DMS 273 (cell line): Measurements from ENCODE around the gene ADCK1.
A peak's percentile ranks its signal among the peaks of the same experiment; 100 is the strongest.
"Not testable (repeated sequence)": the region's sequence is repeated elsewhere in the genome, so short reads cannot be mapped to it uniquely, and the experiment has no call there.

Experiments used
- DNase-seq: peaks from one replicate; lab custom pipeline; 2025; ENCODE audit not compliant: unreplicated experiment; lab: John Stamatoyannopoulos, UW

ADCK1 gene

DNA sequence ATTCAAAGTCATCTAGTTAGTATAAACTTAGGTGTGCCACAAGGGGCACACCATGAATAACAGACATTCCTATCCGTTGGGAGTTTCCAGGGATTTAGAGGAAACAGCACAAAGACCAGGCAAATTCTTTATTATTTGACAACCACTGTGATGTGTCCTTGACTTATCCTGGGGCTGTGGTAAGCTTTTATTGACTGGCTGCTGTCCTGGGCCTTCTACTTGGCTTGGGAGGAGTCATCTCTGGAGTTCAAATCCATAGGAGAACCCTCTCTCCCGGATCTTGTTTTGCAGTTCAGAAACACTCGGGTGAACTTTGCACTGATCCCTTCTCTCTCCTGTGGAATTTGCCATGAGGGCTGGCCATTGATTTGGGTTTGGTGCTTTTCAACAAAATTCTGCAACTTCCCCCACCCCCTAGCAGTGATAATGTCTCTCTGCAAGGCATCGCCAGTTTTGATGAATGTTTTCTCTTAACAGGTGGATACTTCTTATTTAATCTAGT, 136.3 kb downstream of the ADCK1 start:
- no peak for DNase-seq

DNA sequence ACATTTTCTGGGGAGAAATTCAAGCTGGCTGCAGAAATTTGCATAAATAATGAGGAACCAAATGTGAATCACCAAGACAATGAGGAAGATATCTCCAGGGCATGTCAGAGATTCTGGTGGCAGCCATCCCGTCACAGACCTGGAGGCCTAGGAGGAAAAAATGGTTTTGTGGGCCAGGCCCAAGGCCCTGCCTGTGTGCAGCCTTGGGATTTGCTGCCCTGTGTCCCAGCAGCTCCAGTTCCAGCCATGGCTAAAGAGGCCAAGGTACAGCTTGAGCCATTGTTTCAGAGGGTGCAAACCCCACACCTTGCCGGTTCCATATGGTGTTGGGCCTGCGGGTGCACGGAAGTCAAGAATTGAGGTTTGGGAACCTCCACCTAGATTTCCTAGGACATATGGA, 147.5 kb downstream of the ADCK1 start:
- no peak for DNase-seq

DNA sequence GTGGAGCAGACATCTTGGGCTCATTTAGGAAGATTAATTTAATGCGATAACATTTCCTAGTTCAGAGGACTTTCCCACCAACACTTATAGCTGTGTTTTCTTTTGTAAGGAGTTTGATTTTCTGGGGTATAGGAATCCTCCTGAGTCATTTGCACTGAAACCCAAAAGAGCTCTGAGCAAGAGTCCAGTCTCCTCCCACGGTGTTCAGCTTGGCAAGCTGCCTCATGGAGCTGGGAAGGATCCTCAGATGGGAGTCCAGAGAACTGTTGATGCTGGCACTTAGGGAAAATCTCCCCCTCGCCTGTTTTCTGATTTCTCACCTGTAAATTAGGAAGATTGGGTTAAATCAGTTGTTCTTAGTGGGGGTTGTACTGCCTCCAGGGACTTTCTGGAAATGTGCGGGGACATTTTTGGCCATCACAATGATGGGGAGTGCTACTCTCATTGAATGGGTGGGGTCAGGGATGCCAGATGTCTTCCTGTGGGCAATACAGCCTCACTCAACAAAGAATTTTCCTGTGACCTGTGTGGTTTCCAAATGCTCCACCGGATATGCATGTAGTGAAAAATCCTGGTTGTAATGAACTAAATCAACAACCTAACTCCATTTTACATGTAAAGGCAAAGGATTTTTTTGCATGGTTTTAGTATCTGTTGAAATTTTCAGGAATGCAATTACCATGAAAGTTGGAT, 150.6 kb downstream of the ADCK1 start:
- DNase-seq = no peak

DNA sequence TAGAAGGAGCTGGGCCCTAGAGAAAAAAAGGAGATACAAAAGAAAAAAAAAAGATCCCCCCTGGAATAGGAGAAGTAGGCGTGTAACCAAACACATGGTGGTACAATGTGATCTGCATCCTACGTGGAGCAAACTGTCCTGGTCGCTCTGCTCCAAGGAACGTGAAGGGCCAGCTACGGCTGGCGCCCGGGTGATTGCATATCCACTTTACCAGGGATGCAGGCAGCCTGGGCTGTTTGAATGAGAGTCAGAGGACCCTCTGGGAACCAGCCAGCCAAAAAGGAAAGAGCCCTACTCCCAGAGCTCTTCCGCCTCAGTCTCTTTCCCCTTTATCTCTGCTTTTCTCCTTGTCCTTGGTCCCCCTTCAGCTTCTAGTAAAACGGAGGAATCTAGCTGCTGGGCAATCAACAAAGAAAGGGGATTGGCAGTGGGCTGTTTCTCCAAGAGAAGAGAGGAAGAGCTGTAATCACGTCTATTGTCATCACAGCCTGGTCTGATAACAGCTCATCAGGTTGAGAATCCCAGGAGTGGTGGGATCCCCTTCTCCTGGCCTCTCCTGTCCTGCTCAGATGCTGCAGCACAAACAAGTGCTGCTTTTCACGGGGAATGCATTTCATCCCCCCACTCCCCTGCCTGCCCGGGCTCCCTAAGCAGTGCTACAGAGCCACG, 156.0 kb downstream of the ADCK1 start:
- DNase-seq = no peak

DNA sequence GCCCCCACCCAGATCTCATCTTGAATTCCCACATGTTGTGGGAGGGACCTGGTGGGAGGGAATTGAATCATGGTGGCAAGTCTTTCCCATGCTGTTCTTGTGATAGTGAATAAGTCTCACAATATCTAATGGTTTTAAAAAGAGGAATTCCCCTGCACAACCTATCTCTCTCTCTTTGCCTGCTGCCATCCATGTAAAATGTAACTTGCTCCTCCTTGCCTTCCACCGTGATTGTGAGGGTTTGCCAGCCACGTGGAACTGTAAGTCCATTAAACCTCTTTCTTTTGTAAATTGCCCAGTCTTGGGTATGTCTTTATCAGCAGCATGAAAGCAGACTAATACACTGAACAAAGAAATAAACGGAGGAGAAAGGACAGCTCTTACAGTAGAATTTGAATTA, 159.8 kb downstream of the ADCK1 start:
- not testable (repeated sequence) for DNase-seq

DNA sequence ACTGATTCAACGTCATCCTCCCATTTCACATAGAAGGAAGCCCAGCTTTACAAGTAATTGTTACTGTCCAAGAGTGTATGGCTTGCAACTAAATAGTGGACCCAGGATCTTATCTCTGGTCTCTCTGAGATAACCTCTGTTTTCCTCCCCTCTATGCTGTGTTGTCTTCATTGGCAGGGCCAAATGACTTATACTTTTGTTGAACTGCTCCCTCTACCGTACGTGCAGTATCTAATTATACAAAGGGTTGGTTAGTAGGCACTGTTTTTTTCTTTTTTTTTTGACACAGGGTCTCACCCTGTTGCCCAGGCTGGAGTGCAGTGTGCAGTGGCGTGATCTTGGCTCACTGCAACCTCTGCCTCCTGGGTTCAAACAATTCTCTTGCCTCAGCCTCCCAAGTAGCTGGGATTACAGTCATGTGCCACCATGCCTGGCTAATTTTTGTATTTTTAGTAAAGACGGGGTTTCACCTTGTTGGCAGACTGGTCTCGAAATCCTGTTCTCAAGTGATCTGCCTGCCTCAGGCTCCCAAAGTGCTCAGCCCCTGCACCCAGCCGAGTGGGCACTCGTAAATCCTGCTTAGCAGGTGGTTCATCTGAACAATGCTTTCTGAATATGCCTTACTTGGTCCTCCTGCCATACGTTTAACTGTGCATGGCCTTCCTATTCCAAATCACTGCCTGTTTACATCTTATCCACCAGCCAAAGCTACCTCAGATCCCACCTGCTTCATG, 162.1 kb downstream of the ADCK1 start:
- no peak for DNase-seq

DNA sequence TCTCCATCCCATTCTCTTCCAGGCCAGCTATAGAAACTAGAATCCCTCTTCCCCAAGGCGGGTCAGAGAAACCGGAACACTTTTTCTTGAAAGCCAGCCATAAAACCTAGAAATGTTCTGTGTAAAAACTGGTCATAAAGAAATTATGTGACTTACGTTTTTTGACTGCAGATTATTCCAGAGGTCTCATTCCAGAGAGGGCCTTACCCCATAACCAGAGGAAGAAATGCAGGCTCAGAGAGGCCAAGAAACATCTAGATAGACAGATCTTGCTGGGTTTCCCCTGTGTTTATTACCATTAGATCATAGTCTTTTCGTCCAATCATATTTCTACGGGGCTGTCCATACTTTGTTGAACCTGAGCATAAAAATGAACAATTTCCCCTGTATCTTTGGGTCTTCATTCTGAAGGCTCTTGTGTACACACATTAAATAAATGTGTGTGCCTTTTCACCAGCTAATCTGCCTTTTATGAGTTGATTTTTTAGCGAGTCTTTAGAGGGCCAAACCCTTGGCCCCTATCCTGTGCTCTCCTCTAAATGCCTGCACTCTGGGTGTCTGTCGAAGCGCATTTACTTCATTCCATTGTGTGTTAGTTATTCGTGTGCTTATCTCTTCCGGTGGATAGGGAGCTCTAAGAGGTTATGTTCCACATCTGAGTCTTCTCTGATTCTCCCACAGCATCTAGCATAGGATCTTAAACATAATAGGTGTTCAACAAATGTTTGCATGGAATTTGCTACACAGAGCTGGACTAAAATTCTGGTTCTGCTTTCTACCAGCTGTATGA, 163.0 kb downstream of the ADCK1 start:
- no peak for DNase-seq

DNA sequence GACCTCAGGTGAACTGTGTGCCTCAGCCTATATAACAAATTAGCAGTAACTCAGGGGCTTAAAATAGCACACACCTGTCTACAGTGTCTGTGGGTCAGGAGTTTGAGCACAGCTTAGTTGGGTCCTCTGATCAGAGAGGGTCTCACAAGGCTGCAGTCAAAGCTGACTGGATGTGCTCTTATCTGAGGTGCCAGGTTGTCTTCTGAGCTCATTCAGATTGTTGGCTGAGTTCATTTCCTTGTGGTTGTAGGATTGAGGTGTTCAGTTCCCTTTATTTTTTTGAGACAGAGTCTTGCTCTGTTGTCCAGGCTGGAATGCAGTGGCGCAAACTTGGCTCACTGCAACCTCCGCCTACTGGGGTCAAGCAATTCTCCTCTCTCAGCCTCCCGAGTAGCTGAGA, 164.7 kb downstream of the ADCK1 start:
- DNase-seq = no peak

DNA sequence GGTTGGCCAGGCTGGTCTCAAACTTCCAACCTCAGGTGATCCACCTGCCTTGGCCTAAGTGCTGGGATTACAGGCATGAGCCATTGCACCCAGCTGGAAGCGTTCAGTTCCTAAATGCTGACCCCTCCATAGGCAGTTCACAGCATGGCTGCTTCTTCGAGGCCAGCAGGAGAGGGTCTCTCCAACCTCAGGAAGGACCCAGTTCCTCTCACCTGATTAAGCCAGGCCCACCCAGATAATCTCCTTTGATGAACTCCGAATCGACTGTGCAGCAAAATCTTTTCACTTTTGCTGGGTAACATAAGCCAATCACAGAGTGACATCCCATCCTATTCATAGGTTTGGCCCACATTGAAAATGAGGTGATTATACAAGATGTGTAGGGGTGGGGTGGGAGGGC, 165.1 kb downstream of the ADCK1 start:
- no peak for DNase-seq

DNA sequence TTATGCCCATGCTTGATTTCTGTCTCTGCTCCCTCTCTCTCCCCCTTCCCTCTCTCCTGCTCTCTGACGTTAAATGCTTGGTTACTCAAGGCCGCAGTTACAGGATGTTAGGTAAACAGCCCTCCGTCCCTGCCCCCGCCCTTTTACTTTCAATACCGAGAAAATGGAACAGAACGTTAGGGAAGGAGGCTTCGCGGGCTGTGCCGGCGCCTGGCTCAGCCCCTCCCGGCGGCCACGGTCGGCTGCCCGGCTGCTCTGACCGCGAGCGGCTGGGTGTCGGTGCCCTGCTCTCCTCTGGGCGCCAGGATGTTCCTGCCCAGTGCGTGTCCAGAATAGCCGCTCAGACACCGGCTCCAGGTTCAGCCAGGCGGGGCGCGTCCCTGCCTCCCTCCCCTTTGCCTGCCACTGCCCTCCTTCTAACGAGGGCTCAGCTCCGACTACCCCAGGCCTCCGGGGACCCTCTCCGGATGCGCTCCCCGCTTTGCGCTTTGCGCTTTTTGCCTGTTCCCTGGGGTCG, 166.1 kb downstream of the ADCK1 start:
- DNase-seq = peak; percentile 66

DNA sequence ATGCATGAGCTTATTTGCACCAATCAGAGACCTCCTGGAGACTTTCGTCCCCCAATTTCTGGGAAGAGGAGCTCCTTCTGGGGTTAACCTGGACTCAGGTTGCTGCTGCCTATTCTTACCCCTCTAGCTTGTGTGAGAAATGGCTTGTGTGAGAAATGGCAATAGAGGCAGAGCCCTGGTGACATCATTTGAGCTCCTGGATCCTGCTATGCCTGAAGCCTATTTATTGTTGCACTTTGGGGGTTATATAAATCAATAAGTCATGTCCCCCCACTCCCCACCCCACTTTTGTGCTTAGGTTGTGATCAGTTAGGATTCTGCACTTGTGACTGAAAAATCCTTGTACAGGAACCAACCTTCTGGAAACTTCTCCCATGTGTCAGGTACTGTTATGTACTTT, 167.2 kb downstream of the ADCK1 start:
- DNase-seq = no peak

DNA sequence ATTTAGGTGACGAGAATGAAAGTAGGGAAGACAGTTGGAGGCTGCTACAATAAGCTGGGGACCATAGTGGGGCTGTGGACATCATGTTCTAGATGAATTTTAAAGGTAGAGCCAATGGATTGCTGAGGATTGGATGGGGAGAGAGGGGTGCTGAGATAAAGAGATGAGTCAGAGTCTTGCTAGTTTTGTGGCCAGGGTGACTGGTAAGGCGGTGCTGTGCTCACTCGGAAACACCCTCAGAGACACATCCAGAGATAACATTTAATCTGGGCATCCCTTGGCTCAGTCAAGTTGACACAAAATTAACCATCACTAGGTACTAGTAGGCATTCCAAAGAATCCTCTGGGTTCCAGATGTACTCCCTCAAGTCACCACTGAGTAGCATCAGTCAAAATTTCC, 170.7 kb downstream of the ADCK1 start:
- no peak for DNase-seq

DNA sequence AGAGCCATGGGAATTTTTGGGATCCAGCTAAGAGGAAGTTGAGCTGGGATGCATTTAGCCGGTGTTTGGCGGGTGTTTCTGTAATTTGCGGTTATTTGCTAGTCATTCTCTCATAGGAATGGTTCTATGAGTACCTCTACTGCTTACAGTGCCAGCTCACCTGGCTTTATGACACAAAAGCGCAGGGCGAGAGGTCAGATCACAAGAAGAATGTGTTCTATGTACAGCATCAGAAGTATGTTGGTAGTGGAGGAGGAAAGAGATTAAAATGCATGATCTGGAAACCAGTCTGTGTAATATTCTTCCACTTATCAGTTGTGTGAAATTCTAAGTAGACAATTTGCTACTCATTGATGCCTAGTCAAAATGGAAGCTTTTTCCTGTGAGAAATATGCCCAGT, 173.3 kb downstream of the ADCK1 start:
- no peak for DNase-seq

DNA sequence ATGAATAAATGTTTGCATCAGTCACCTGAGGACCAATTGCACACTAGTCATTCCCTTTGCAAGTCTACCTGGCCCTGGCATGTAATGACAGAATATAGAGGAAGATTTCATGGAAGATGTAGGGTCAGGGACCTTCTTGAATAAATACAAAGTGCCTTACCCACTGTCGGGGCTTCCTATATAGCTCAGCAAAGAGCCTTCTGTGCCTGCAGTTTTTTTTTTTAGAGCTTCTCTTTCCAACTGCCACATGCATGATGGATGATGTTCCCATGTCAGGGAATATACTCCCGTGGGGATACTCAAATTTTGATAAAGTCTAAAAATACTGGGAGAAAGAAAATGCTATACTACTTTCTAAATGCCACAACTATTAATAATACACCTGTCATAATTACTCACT, 176.7 kb downstream of the ADCK1 start:
- DNase-seq = no peak

DNA sequence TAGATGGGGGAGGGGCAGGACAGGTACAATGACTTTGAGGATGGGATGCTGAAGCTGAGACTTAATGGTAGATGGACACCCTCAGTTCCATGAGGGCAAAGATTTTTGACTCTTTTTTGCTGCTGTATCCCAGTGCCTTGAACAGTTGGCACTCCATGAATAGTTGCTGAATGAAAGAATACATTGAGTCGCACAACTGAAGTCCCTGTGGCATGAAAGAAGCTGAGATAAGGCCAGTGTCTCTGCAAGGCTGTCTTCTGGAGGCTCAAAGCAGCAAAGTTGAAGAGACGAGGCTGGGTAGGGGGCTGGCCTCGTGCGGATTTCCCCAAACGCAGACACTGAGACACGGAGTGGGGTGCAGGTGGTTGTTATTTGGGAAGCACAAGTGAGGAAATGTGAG, 179.3 kb downstream of the ADCK1 start:
- no peak for DNase-seq

DNA sequence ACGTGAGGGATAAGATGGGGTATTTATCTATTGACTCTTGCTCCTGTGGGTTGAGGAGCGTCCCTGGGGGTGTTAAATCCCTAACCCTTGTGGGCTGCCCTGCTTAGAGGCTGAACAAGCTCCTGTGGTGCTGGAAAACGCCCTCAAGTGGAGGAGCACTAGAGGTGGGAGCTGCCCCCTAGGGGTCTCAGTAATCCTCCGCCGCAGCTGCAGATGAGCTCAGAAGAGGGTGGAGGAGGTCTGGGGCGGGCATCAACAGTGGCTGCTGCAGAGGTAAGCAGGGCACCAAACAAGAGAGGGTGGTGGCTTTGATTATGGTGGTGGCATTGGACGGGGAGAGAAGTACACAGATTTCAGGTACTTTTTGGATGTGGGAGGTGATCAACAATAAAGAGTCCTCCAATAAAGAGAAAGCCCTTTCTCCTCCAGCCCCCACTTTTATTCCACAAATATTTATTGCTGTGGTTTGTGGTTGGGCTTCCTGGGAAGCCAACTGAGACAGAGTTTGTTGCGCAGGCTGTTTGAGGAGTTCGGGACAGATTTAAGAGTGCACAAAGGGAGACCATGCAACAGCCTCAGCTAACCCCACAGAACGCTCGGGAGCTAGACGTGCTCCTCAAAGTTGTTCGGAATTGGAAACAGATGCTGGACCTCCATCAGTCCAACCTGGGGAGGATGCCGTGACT, 179.9 kb downstream of the ADCK1 start:
- peak; percentile 53 for DNase-seq

DNA sequence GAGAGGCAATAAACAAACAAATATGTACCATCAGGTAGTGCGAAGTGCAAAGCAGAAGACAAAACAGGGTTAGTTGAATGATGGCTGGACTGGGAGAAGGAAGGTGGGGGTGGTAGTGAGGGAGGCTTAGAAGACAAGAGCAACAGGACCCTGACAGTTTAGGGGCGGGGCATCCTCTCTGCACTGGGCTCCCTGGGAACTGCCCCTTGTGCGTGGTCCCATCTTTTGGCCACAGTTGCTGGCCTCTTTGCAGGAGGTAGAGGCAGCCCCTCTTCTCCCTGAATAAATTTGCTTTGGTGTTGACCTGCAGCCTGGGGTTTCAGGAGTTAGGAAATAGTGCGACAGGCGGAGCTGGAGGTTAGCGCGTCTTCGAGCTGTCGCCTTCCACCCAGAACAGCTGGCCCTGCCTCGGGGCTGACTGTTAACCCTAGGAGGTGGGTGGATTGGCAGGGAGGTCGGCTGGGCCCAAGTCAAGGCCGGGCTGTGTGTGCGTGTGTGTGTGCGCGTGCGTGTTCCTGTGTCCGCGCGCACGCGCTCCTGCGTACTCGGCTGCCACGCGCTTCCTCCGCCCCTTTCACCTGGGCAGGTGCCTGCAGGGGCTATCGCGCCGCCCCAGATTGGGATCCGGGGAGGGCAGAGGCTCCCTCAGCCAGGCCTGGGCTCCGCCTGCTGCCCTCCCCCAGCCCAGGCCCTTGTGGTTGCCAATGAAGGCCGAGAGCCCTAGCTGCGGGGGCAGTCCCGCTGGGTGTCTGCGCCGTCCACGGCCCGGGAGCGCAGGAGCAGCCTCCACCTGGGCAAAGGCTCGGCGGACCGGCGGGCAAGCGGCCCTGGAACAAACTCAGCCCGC, 180.8 kb downstream of the ADCK1 start:
- DNase-seq = peak; percentile 82
